HG02798 (cell line): Measurements from ENCODE around the gene EMSY.

Experiments
- ATAC-seq: cut with Tn5 transposase; IDR thresholded peaks from one replicate; pipeline ENCODE4 v1.9.1; 2021; ENCODE audit warnings: mild to moderate bottlenecking; ENCODE audit not compliant: unreplicated experiment, poor library complexity

Gene EMSY

DNA sequence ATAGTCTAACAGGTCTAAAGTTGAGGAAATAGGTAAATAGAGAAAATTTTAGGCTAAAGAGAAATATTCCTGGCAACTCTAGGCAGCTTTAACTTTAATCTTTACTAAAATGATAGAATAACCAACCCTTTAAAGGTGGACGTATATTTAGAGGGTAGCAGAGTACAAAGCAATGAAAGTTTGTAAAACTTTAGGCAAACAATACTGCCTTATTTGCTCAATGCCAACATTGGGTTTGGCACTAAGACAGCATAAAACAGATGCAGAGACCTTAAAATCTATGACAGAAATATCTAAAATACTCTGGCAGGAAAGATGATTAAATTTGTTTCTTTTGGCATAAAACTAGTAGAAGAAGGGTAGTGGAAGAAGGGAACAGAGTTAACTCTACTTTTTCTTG, 70.7 kb downstream of the EMSY start:
- ATAC-seq, result no peak

GRCh38 chr11:76523147-76523546, 78.3 kb downstream of the EMSY start:
- ATAC-seq, result no peak

- no peak for ATAC-seq
Observed at GRCh38 chr11:76523786-76524436, 79.1 kb downstream of the EMSY start.

- ATAC-seq, result no peak
Observed at GRCh38 chr11:76524461-76524860, 79.6 kb downstream of the EMSY start.

DNA sequence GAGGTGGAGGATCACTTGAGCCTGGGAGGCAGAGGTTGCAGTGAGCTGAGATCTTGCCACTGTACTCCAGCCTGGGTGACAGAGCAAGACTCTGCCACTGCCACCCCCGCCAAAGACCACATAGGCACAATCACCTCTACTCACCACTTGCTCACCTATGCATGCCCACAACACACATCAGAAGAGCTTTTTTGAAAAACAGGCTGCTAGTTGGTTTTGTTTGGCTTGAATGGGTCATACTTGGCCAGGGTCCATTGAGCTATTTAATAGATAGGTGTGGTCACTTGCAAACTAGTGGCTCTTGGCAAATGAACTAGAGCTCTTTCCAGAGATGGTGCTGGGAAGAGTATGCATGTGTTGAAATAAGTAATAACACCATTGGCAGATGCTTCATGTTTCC, 80.1 kb downstream of the EMSY start:
- ATAC-seq, result no peak

DNA sequence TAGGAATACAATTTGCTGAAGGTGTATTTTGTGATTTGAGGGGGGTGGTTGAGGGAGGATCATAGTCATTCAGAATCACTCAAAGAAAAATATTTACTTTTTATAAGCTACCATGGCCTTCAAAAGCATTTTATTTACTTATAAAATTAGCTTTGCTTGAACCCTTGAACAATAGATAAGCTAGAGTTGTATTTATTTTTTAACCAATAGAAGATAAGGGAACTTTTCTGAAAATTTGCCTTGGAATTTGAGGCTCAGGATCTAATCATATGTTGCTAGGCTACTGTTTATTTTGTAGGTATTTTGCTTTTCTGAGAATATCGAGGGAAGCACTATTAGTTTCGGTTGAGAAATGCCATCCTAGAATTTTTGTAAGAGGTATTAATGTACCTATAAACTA, 82.1 kb downstream of the EMSY start:
- no peak for ATAC-seq

GRCh38 chr11:76542436-76542835, 97.6 kb downstream of the EMSY start:
- ATAC-seq, result no peak

DNA sequence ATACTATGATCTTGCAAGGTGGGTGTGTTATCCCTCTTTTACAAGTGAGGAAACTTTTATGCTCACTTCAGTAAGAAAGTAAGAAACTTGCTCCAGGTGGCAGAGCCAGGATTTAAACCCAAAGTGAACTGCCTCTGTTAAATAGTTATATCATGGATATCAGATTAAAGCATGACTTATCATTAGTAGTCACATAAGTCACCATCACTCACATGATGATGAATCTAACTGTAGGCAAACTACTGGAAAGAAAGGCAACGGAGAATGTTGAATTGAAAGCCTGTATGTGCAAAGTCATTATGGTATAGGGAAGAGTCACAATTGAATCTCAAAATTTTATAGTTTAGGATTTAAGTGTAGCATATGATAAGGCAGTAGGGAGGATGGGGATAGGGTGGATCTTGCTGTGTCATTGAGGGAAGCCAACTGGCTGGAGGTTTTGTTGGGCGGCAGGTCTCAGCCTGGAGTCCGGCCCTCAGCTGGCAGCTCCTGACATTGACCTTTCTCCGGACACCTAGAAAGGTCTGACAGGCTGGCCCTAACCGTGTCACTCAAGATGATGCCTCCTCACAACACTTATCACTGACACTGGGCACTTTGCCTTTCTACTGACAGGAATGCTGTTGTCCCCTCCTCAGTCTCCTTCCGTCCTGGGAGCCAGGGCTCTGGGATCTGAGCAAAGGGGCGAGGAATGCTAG, 98.3 kb downstream of the EMSY start:
- no peak for ATAC-seq

GRCh38 chr11:76550781-76551180, 106.0 kb downstream of the EMSY start:
- no peak for ATAC-seq

GRCh38 chr11:76551400-76551799, 106.6 kb downstream of the EMSY start:
- no peak for ATAC-seq

GRCh38 chr11:76552987-76553386, 108.2 kb downstream of the EMSY start:
- ATAC-seq, result no peak

- ATAC-seq, result no peak
Observed at GRCh38 chr11:76553554-76554476, 109.0 kb downstream of the EMSY start.

- ATAC-seq, result no peak
Observed at GRCh38 chr11:76554767-76555166, 109.9 kb downstream of the EMSY start.

- ATAC-seq, result no peak
Observed at GRCh38 chr11:76557466-76557865, 112.6 kb downstream of the EMSY start.

GRCh38 chr11:76558473-76558872, 113.7 kb downstream of the EMSY start:
- ATAC-seq, result no peak

GRCh38 chr11:76558891-76559290, 114.1 kb downstream of the EMSY start:
- ATAC-seq, result no peak

DNA sequence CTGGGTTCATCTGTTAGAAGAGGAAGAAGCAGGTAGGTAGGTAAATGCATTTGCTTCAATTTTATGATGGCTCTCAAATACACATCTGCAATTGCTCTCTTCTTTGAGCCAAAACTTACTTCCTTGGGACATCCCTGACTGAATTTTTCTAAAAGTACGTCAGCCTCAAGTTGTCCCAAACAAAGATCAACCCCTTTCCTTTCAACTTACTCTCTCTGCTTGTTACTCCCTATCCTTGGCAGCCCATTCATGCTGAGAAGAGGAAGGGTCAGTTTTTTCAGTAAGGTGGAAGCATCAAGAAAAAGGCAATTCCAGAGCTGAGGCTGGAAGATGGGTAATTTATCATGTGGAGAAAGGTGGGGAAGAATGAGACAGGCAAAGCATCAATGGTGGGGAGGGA, 114.5 kb downstream of the EMSY start:
- no peak for ATAC-seq

- ATAC-seq, result no peak
Observed at GRCh38 chr11:76560219-76560618, 115.4 kb downstream of the EMSY start.

- ATAC-seq, result no peak
Observed at GRCh38 chr11:76561245-76561644, 116.4 kb downstream of the EMSY start.

DNA sequence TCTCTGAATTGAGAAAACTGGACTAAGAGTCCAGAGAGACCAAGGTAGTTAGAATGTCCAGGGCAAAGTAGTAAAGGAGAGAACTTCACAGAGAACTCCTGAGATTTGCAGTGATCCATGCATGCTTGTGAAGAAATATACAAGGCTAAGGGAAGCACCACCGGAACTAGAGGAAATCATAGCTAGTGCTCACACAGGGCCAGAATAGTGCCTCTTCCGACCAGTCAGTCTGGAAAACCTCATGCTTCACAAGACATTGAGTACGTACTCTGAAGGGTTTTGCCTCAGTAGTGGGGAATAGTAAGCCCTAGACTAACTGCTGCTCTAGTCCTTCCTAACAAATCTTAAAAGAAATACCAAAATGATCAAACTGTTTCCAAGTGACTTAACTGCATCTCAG, 117.7 kb downstream of the EMSY start:
- no peak for ATAC-seq

DNA sequence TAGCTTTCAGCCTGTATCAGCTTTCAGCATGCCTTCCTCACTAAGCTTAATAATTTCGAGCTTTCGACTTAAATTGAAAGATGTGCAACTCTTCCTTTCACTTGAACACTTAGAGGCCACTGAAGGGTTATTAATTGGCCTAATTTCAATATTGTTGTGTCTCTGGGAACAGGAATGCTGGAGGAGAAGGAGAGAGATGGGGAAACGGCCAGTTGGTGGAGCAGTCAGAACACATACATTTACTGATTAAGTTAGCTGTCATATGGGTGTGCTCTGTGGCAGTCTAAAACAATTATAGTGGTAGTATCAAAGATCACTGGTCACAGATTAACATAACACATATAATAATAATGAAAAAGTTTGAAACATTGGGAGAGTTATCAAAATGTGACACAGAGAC, 119.5 kb downstream of the EMSY start:
- no peak for ATAC-seq
